ENCODE data around the gene KIRREL2. TPM values are rescaled to one million over a fixed set of nuclear protein-coding genes. Genes with fewer than 3 reads are reported as not detected.
"Not testable (repeated sequence)": the region's sequence is repeated elsewhere in the genome, so short reads cannot be mapped to it uniquely, and the experiment has no call there.

The KIRREL2 gene
- total RNA-seq, 1 experiment from 2014 or later: not detected

DNA sequence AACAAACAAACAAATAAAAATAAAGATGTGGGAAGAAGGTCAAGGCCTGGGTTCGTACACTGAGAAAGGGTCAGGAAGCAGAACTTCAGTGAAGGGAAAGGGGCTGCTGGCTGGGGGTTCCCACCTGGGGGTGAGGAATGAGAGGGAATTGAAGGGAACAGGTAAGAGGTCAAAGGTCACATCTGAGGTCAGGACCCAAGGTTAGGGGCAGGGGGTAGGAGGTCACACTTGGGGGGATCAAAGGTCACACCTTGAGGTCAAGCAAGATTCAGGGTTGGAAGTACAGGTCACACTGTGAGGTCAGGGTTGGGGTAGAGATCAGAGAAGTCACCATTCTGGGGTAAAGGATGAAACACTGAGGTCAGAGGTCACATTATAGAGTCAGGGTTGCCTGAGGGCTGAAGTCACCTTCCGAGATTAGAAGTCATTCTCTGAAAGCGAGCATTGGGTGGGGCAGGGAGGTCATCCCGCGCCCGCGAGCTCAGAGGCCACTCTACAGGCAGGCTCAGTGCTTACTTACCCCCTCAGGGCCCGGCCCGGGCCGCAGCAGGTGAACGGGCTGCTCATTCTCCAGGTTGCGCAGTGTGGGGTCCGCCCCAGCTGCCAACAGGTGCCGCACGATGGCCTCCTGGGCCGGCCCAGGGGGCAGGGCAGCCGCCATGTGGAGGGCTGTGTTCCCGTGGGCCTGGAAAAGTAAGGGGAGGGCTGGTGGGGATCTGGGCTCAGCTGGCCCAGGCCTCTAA, 32.8 kb downstream of the KIRREL2 start:
- H3K4me1 Mint-ChIP-seq (ENCODE audit: insufficient read depth, unreplicated experiment): no peaks in the 10 kb centered on the region
- H3K27me3 Mint-ChIP-seq (ENCODE audit: insufficient read depth, unreplicated experiment): no peaks in the 10 kb centered on the region
- peaks cover 72% of the 10 kb centered on the region for H3K36me3 Mint-ChIP-seq (ENCODE audit: insufficient read depth, unreplicated experiment)
- H3K27ac Mint-ChIP-seq (ENCODE audit: low read depth, unreplicated experiment): no peak overlapping the region
- no peak overlapping the region for H3K4me3 Mint-ChIP-seq (ENCODE audit: unreplicated experiment)
- ChIA-PET CTCF (interaction anchor here (0.6 to 1.1 kb wide), 2 partner anchors 43 to 85 kb away, joined by 3 read pairs; no protein-coding TSS in a partner anchor), POLR2A (interaction anchor here (0.9 kb wide), 1 partner anchor 97 kb away, joined by 3 read pairs; no protein-coding TSS in a partner anchor)
- BruUV-seq (replicated peaks): no TSS peak
- DNase-seq (ENCODE audit: unreplicated experiment): no peak
- H3K9me3 Mint-ChIP-seq (ENCODE audit: unreplicated experiment): no peaks in the 10 kb centered on the region
- TF ChIP-seq, protein P1, sequence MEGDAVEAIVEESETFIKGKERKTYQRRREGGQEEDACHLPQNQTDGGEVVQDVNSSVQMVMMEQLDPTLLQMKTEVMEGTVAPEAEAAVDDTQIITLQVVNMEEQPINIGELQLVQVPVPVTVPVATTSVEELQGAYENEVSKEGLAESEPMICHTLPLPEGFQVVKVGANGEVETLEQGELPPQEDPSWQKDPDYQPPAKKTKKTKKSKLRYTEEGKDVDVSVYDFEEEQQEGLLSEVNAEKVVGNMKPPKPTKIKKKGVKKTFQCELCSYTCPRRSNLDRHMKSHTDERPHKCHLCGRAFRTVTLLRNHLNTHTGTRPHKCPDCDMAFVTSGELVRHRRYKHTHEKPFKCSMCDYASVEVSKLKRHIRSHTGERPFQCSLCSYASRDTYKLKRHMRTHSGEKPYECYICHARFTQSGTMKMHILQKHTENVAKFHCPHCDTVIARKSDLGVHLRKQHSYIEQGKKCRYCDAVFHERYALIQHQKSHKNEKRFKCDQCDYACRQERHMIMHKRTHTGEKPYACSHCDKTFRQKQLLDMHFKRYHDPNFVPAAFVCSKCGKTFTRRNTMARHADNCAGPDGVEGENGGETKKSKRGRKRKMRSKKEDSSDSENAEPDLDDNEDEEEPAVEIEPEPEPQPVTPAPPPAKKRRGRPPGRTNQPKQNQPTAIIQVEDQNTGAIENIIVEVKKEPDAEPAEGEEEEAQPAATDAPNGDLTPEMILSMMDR (IDR thresholded peaks at IDR 0.05; ENCODE audit: unreplicated experiment): no peak
- intact Hi-C loops (cut with micrococcal nuclease): loop anchor here (10.0 kb wide), 1 partner anchor 225 kb away; the partner anchor contains the start of genes OVOL3, POLR2I and TBCB

DNA sequence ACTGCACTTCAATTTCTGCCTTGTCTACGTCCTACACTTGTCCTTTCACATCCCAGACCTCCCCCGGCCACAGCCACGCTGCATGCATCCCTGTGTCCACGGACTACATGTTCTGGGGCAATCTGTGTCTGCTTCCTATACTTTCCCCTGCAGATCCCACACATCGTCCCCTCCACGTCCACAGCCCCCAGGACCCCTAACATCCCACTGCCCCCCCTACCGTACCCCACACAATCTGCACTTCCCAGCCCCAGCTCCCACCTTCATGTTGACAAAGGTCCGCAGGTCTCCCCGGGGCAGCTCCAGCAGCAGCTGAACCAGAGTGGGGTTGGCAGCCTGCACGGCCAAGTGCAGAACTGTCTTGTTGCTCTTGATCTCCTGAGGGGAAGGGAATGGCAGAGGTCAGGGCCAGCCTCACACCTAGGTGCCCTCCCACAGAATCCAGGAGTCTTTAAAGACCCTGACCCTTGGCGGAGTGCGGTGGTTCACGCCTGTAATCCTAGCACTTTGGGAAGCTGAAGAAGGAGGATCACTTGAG, 33.5 kb downstream of the KIRREL2 start:
- H3K27ac Mint-ChIP-seq (ENCODE audit: low read depth, unreplicated experiment): no peak overlapping the region
- peaks cover 78% of the 10 kb centered on the region for H3K36me3 Mint-ChIP-seq (ENCODE audit: insufficient read depth, unreplicated experiment)
- H3K27me3 Mint-ChIP-seq (ENCODE audit: insufficient read depth, unreplicated experiment): no peaks in the 10 kb centered on the region
- BruUV-seq (replicated peaks): no TSS peak
- TF ChIP-seq, protein P1 (IDR thresholded peaks at IDR 0.05; ENCODE audit: unreplicated experiment): no peak
- no peaks in the 10 kb centered on the region for H3K4me1 Mint-ChIP-seq (ENCODE audit: insufficient read depth, unreplicated experiment)
- no peak for DNase-seq (ENCODE audit: unreplicated experiment)
- H3K9me3 Mint-ChIP-seq (ENCODE audit: unreplicated experiment): no peaks in the 10 kb centered on the region
- POLR2A ChIA-PET: no interaction called here
- CTCF ChIA-PET: interaction anchor here (0.6 to 1.1 kb wide), 4 partner anchors 24 to 226 kb away, joined by 3 to 5 read pairs (median 3); no protein-coding TSS in a partner anchor
- intact Hi-C loops (cut with micrococcal nuclease): no loop called here
- no peak overlapping the region for H3K4me3 Mint-ChIP-seq (ENCODE audit: unreplicated experiment)

DNA sequence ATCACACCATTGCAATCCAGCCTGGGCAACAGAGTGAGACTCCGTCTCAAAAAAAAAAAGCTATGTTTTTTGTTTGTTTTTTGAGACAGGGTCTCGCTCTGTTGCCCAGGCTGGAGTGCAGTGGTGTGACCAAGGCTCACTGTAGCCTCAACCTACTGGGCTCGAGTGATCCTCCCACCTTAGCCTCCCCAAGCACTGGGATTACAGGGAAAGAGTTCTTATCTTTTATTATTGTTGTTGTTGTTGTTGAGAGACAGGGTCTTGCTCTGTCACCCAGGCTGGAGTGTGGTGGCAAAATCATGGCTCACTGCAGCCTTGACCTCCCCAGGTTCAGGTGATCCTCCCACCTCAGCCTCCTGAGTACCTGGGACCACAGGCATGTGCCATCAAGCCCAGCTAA, 35.1 kb downstream of the KIRREL2 start:
- intact Hi-C loops (cut with micrococcal nuclease); H3K27ac Mint-ChIP-seq (ENCODE audit: low read depth, unreplicated experiment); H3K4me3 Mint-ChIP-seq (ENCODE audit: unreplicated experiment); H3K4me1 Mint-ChIP-seq (ENCODE audit: insufficient read depth, unreplicated experiment); H3K9me3 Mint-ChIP-seq (ENCODE audit: unreplicated experiment); DNase-seq (ENCODE audit: unreplicated experiment); H3K27me3 Mint-ChIP-seq (ENCODE audit: insufficient read depth, unreplicated experiment); BruUV-seq (replicated peaks): not testable (repeated sequence)
- ChIA-PET POLR2A (interaction anchor here (0.7 kb wide), 1 partner anchor 626 kb away, joined by 3 read pairs; no protein-coding TSS in a partner anchor), CTCF (interaction anchor here (1.0 to 2.9 kb wide), 3 partner anchors 10 to 39 kb away, joined by 3 to 22 read pairs (median 5); no protein-coding TSS in a partner anchor)
- peaks cover 82% of the 10 kb centered on the region for H3K36me3 Mint-ChIP-seq (ENCODE audit: insufficient read depth, unreplicated experiment)

DNA sequence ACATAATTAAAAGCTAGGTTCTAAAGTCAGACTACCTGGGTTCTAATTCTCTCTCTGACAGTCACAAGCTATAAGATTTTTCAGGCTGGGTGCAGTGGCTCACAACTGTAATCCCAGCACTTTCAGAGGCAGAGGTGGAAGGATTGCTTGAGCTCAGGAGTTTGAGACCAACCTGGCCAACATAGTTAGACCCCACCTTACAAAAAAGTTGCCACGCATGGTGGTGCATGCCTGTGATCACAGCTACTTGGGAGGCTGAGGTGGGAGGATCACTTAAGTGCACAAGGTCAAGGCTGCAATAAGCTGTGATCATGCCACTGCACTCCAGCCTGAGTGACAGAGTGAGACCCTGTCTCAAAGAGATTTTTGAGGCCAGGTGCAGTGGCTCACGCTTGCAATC, 37.6 kb downstream of the KIRREL2 start:
- Mint-ChIP-seq H3K27me3 (ENCODE audit: insufficient read depth, unreplicated experiment) (no peaks in the 10 kb centered on the region), H3K4me1 (ENCODE audit: insufficient read depth, unreplicated experiment) (no peaks in the 10 kb centered on the region), H3K27ac (ENCODE audit: low read depth, unreplicated experiment) (no peak overlapping the region), H3K36me3 (ENCODE audit: insufficient read depth, unreplicated experiment) (peaks cover 58% of the 10 kb centered on the region), H3K4me3 (ENCODE audit: unreplicated experiment) (no peak overlapping the region), H3K9me3 (ENCODE audit: unreplicated experiment) (no peaks in the 10 kb centered on the region)
- no TSS peak for BruUV-seq (replicated peaks)
- DNase-seq (ENCODE audit: unreplicated experiment): no peak
- POLR2A ChIA-PET: interaction anchor here (0.7 to 1.1 kb wide), 2 partner anchors 11 to 247 kb away, joined by 3 to 4 read pairs; no protein-coding TSS in a partner anchor
- CTCF ChIA-PET: interaction anchor here (0.7 to 2.3 kb wide), 3 partner anchors 12 to 134 kb away, joined by 4 to 13 read pairs (median 10); no protein-coding TSS in a partner anchor
- TF ChIP-seq, protein P1 (IDR thresholded peaks at IDR 0.05; ENCODE audit: unreplicated experiment): no peak
- intact Hi-C loops (cut with micrococcal nuclease): no loop called here
